ENCODE measurements around the gene UCKL1.

The UCKL1 gene

GRCh38 chr20:63935447-63935846, 20.8 kb downstream of the UCKL1 start:
- POLR2A ChIA-PET = no interaction called here
- TF ChIP-seq TARDBP (IDR thresholded peaks at IDR 0.05) (no peak), ELF4 (IDR thresholded peaks at IDR 0.05) (no peak), BHLHE40 (IDR thresholded peaks at IDR 0.05; ENCODE audit: borderline replicate concordance) (no peak), LEF1 (IDR thresholded peaks at IDR 0.05; ENCODE audit: borderline replicate concordance) (no peak), FOXA1 (IDR thresholded peaks at IDR 0.05) (no peak), ARNT (IDR thresholded peaks at IDR 0.05) (no peak), ZNF384 (IDR thresholded peaks at IDR 0.05) (no peak), SUZ12 (IDR thresholded peaks at IDR 0.05) (no peak), CTBP1 (IDR thresholded peaks at IDR 0.05; ENCODE audit: borderline replicate concordance) (no peak), L3MBTL2 (conservative IDR thresholded peaks at IDR 0.05) (no peak), FOXM1 (IDR thresholded peaks at IDR 0.05; ENCODE audit: borderline replicate concordance) (no peak), PKNOX1 (IDR thresholded peaks at IDR 0.05) (no peak), SP1 (IDR thresholded peaks at IDR 0.05) (no peak), HDGF (IDR thresholded peaks at IDR 0.05; ENCODE audit: borderline replicate concordance) (no peak), NFRKB (IDR thresholded peaks at IDR 0.05) (no peak)
- CTCF ChIA-PET = interaction anchor here (1.0 kb wide), 1 partner anchor 9 kb away, joined by 3 read pairs; no protein-coding TSS in a partner anchor
- no peak for DNase-seq (ENCODE audit: extremely low spot score)

- POLR2A ChIA-PET = interaction anchor here (1.2 kb wide), 1 partner anchor 22 kb away, joined by 3 read pairs; the partner anchor contains the start of gene UCKL1
- TF ChIP-seq HDGF (IDR thresholded peaks at IDR 0.05; ENCODE audit: borderline replicate concordance) (no peak), LEF1 (IDR thresholded peaks at IDR 0.05; ENCODE audit: borderline replicate concordance) (no peak), FOXM1 (IDR thresholded peaks at IDR 0.05; ENCODE audit: borderline replicate concordance) (no peak), NFRKB (IDR thresholded peaks at IDR 0.05) (no peak), TARDBP (IDR thresholded peaks at IDR 0.05) (no peak), SP1 (IDR thresholded peaks at IDR 0.05) (no peak), FOXA1 (IDR thresholded peaks at IDR 0.05) (no peak), BHLHE40 (IDR thresholded peaks at IDR 0.05; ENCODE audit: borderline replicate concordance) (no peak), ARNT (IDR thresholded peaks at IDR 0.05) (no peak), L3MBTL2 (conservative IDR thresholded peaks at IDR 0.05) (no peak), SUZ12 (IDR thresholded peaks at IDR 0.05) (no peak), ZNF384 (IDR thresholded peaks at IDR 0.05) (no peak), PKNOX1 (IDR thresholded peaks at IDR 0.05) (no peak), ELF4 (IDR thresholded peaks at IDR 0.05) (no peak), CTBP1 (IDR thresholded peaks at IDR 0.05; ENCODE audit: borderline replicate concordance) (no peak)
- CTCF ChIA-PET = interaction anchor here (1.0 kb wide), 1 partner anchor 8 kb away, joined by 3 read pairs; no protein-coding TSS in a partner anchor
- peak; percentile 56 for DNase-seq (ENCODE audit: extremely low spot score)
These were observed 21.7 kb downstream of the UCKL1 start for GRCh38 chr20:63934271-63935068.

- TF ChIP-seq SP1 (IDR thresholded peaks at IDR 0.05) (no peak), BHLHE40 (IDR thresholded peaks at IDR 0.05; ENCODE audit: borderline replicate concordance) (no peak), ELF4 (IDR thresholded peaks at IDR 0.05) (no peak), HDGF (IDR thresholded peaks at IDR 0.05; ENCODE audit: borderline replicate concordance) (no peak)
- ChIA-PET POLR2A (interaction anchor here (1.2 kb wide), 1 partner anchor 23 kb away, joined by 3 read pairs; the partner anchor contains the start of gene UCKL1), CTCF (interaction anchor here (0.5 kb wide), 1 partner anchor 109 kb away, joined by 7 read pairs; no protein-coding TSS in a partner anchor)
- DNase-seq (ENCODE audit: extremely low spot score) = no peak
These were observed 22.6 kb downstream of the UCKL1 start for GRCh38 chr20:63933646-63934045.

GRCh38 chr20:63932606-63933160, 23.5 kb downstream of the UCKL1 start:
- no peak for DNase-seq (ENCODE audit: extremely low spot score)
- ChIA-PET CTCF (no interaction called here), POLR2A (no interaction called here)
- TF ChIP-seq ARNT (IDR thresholded peaks at IDR 0.05) = no peak
- TF ChIP-seq PKNOX1 (IDR thresholded peaks at IDR 0.05) = no peak
- TF ChIP-seq ELF4 (IDR thresholded peaks at IDR 0.05) = no peak
- no peak for TF ChIP-seq CTBP1 (IDR thresholded peaks at IDR 0.05; ENCODE audit: borderline replicate concordance)
- no peak for TF ChIP-seq TARDBP (IDR thresholded peaks at IDR 0.05)
- no peak for TF ChIP-seq FOXM1 (IDR thresholded peaks at IDR 0.05; ENCODE audit: borderline replicate concordance)

DNA sequence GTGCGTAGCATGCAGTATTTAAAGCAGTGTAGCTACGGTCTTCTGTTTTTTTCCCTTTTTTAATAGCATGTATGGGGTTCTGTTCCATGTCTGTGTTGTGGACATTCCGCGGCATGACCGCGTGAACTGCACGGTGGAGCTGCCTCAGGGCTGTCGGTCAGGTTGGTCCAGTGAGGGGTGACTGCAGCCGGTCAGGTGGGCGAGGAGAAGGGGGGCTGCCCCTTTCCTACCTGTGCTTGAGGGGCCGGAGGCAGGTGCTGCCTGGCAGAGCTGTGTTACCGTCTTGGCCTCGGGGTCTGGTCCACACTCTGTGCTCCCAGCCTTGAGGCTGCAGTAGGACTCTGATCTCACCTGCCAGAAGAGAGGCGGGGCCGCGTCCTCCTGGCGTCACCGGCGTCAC, 24.5 kb downstream of the UCKL1 start:
- no peak for TF ChIP-seq L3MBTL2 (conservative IDR thresholded peaks at IDR 0.05)
- no peak for TF ChIP-seq PKNOX1 (IDR thresholded peaks at IDR 0.05)
- no peak for TF ChIP-seq ZNF384 (IDR thresholded peaks at IDR 0.05)
- TF ChIP-seq NFRKB (IDR thresholded peaks at IDR 0.05) = no peak
- TF ChIP-seq LEF1 (IDR thresholded peaks at IDR 0.05; ENCODE audit: borderline replicate concordance) = no peak
- no peak for TF ChIP-seq SUZ12 (IDR thresholded peaks at IDR 0.05)
- no peak for TF ChIP-seq CTBP1 (IDR thresholded peaks at IDR 0.05; ENCODE audit: borderline replicate concordance)
- DNase-seq (ENCODE audit: extremely low spot score) = no peak
- POLR2A ChIA-PET = no interaction called here
- CTCF ChIA-PET = no interaction called here
